Measurements from ENCODE around the gene CFAP206. TPM values are rescaled to one million over a fixed set of nuclear protein-coding genes. Genes with fewer than 3 reads are reported as not detected.
"Not testable (repeated sequence)": the region's sequence is repeated elsewhere in the genome, so short reads cannot be mapped to it uniquely, and the experiment has no call there.

Gene CFAP206
- total RNA-seq, 1 donor from 2014 or later: 0.49 TPM

DNA sequence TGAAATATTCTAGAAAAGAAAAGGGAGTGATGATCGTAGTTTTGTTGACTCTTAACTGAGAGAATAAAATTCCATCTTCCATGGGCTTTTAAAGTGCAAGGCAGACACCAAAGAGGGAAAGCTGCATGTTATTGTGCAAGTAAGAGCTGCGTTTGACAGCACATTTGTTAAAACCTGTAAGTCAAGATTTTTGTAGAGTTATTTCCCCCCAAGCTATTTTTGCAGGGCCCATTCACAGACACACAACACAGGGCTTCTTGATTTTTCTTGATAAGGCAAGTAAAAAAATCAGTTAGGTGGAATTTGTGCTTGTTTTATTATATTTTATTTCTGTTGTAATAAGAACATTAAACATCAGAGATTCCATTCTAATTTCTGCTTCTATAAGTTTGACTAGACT lies 13.8 kb downstream of the CFAP206 start:
- peak; percentile 6 for DNase-seq

DNA sequence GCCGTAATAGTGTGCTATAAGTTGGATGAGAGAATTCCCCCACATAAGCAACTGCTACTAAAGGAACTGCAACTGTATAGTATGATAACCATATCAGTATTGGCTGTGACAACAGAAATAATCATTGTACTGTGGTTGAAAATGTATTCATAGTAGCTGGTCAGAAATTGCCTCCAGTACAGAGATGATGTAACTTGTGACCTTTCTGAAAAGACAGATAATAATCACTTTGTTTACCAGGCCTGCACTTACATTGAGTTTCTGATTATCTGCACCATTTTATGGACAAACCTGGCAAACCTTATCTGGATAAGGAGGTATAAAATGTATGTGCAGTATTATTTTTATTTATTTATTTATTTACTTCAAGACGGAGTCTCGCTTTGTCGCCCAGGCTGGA lies 19.0 kb downstream of the CFAP206 start:
- no peak for DNase-seq

- DNase-seq: no peak
Observed at GRCh38 chr6:87430499-87430898, 22.7 kb downstream of the CFAP206 start.

- no peak for DNase-seq
Observed at GRCh38 chr6:87431263-87431662, 23.5 kb downstream of the CFAP206 start.

GRCh38 chr6:87436435-87436834 lies 28.7 kb downstream of the CFAP206 start:
- DNase-seq: peak; percentile 20

GRCh38 chr6:87441711-87442110 lies 33.9 kb downstream of the CFAP206 start:
- no peak for DNase-seq

GRCh38 chr6:87444362-87444761 lies 36.6 kb downstream of the CFAP206 start:
- no peak for DNase-seq

- DNase-seq: no peak
Observed at GRCh38 chr6:87465051-87465450, 57.3 kb downstream of the CFAP206 start.

- peak; percentile 90 for DNase-seq
Observed at GRCh38 chr6:87472525-87473418, 65.0 kb downstream of the CFAP206 start, which contains the start of gene SLC35A1. Gene SLC35A1 (plus strand): TSS chr6:87472974. CDS start chr6:87473004, 30 bp downstream.

DNA sequence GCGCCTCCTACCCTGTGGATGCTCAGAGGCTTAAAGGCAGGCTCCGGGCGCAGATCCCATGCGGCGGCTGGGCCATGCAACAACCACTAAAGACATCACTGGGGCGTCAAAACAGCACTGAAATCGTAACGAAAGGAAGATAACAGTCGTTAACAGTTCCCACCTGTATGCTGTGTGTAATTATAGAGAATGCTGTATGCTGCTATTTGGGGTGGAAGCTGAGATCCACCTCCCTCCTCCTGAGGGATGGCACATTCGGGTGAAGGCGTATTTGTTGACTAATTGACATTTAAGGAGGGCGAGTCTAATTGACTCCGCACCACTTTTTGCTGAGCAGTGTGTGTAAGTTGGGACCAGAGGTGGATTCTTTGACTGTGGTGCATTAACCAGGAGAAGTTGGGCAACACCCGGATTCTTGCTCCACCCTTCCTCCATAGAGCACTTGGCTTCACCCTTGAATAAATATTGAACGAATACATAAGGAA lies 65.7 kb downstream of the CFAP206 start:
- peak; percentile 56 for DNase-seq

- no peak for DNase-seq
Observed at GRCh38 chr6:87481931-87482330, 74.2 kb downstream of the CFAP206 start.

DNA sequence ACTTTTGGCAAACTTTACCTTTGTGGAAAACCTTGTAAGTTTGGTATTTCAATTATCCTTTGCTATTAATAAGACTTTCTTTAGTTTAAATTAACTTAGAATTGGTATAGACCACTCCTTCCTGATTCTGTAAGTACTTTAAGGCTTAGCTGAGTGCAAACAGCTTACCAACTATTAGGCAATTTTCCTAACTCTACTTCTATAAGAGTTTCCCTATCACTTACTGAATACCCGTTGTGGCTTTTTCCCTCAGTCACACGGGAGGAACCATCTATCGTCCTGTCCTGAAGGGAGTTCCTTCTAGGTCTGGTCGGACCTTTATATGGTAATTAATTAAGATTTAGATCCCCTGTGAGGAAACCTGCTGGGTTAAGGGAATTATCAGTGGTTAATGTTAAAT lies 74.6 kb downstream of the CFAP206 start:
- DNase-seq: no peak

DNA sequence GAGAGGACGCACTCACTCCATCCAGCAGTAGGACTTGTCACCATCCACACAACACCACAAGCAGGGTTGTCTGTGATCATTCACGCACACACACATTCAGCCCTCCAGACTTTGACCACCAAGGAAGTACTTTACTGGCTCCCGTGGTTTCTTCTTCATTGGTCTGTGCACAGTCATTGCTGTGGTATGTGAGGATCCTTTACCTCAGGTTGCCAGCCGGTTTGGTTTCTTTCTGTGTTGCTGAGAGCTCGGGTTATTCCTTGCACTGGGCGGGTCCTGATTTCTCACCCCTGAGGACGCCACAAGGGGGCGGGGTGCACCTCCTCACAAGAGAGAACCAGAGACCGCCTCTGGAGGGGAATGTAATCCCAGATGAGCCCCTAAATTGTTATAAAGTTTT lies 76.2 kb downstream of the CFAP206 start:
- DNase-seq: no peak

DNA sequence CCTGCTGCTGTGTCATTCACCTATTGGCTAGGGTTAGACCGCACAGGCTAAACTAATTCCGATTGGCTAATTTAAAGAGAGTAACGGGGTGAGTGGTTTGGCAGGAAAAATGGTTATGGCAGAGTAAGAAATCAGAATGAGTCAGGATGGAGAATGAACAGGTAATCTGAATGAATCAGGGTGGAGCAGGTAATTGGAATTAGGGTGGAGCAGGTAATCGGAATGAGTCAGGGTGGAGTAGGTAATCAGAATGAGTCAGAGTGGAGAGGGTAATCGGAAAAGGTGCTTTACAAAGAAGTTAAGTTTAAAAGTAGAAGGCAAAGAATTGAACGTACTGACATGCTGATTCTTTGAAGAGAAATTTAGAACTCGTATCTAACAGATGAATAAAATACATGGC lies 76.7 kb downstream of the CFAP206 start:
- no peak for DNase-seq

- no peak for DNase-seq
Observed at GRCh38 chr6:87487555-87487954, 79.8 kb downstream of the CFAP206 start.

DNA sequence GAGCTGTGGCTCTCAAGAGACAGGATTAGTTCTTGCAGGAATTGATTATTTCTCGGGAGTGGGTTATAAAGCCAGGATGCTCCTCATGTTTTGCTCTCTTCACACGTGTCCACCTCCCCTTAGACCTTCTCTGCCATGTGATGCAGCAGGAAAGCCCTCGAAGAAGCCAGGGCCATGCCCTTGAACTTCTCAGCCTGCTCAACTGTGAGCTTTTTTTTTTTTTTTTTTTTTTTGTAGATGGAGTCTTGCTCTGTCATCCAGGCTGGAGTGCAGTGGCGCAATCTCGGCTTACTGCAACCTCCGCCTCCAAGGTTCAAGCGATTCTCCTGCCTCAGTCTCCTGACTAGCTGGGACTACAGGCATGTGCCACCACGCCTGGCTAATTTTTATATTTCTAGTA lies 81.6 kb downstream of the CFAP206 start:
- DNase-seq: not testable (repeated sequence)

DNA sequence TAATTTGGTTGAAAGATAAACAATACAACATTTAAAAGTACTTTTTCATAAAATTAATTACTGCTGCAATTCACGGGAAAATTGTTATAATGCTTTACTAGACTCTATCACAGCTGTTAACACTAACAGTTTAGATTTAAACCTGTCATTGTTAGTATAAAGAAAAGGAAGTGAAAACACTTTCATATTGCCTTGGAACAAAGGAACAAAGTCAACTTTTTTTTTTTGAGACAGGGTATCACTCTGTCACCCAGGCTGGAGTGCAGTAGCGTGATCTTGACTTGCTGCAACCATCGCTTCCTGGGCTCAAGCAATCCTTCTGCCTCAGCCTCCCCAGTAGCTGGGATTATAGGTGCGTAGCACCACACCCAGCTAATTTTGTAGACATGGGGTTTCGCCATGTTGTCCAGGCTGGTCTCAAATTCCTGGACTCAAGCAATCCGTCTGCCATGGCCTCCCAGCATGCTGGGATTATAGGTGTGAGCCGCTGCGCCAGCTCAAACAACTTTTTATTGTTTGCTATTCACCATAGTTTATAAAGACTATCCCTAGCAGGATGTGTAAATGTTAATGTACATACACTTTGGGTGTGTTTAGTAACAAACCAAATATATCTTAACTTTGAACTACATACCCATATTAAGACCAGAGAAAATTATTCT lies 87.1 kb downstream of the CFAP206 start:
- no peak for DNase-seq

DNA sequence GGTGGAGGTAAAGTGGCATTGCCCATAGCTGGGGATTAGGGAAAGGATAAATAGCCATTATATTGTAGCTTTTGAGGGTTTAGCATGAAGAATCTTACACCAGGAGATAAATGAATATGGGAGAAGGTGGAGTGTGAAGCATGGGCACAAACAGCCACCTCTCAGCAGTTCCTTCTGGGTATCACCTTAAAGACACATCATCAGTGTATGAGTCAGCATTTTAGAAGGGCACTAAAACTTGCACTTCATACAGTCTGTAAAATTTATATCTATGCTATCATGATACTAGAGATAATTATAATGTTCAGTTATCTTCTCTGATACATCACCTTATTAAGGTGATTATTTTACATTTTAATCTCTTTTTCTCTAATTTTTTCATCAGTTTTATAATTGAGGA lies 90.3 kb downstream of the CFAP206 start:
- DNase-seq: no peak

GRCh38 chr6:87501809-87502572 lies 94.2 kb downstream of the CFAP206 start:
- DNase-seq: no peak

- DNase-seq: no peak
Observed at GRCh38 chr6:87504441-87504840, 96.7 kb downstream of the CFAP206 start.

All from skin of body (tissue), 2 donors.